22Rv1 (cell line): ENCODE results near the gene GABARAPL1.
A peak's percentile ranks its signal among the peaks of the same experiment; 100 is the strongest.

Experiments used
- H3K27ac ChIP-seq: fragments of 450-650 bp; 2 replicates; pipeline ENCODE4 v1.5.1; 2017
- ZFX ChIP-seq: fragments of 450-650 bp; IDR thresholded peaks from 2 replicates; pipeline ENCODE4 v1.6.1; 2017; ENCODE audit warnings: antibody characterized with exemption, borderline replicate concordance
- TF ChIP-seq, protein P1 (sequence below): fragments of 450-650 bp; IDR thresholded peaks from 2 replicates; pipeline ENCODE4 v1.5.1; 2017; ENCODE audit warnings: mild to moderate bottlenecking

GABARAPL1 gene

DNA sequence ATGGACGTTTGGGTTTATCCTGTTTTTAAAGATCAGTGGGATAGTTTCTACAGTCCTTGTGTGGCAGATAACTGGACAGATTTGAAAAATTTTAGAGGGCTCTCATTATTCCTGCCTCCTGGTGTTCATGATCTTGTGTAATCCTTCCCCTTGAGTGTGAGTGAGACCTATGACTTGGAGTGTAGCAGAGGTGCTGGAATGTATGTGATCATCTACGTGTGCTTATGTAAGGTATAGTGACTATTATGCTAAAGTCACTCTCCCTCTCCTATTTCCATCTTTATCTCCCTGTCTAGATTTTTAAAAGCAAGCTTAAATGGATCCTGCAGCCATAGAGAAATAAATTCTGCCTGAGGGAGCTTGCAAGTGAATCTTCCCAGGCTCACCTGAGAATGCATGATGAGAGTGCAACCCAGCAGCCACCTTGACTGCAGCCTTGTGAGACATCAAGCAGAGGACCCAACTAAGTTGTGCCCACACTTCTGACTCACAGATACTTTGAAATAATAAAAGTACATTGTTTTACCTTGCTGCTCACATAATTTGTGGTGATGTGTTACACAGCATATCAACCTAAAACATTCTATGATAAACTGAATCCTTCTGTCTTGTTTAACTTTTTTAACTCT is 37.6 kb upstream of the GABARAPL1 start:
- H3K27ac ChIP-seq, result no peak overlapping the region
- TF ChIP-seq, protein P1, sequence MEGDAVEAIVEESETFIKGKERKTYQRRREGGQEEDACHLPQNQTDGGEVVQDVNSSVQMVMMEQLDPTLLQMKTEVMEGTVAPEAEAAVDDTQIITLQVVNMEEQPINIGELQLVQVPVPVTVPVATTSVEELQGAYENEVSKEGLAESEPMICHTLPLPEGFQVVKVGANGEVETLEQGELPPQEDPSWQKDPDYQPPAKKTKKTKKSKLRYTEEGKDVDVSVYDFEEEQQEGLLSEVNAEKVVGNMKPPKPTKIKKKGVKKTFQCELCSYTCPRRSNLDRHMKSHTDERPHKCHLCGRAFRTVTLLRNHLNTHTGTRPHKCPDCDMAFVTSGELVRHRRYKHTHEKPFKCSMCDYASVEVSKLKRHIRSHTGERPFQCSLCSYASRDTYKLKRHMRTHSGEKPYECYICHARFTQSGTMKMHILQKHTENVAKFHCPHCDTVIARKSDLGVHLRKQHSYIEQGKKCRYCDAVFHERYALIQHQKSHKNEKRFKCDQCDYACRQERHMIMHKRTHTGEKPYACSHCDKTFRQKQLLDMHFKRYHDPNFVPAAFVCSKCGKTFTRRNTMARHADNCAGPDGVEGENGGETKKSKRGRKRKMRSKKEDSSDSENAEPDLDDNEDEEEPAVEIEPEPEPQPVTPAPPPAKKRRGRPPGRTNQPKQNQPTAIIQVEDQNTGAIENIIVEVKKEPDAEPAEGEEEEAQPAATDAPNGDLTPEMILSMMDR, result no peak

DNA sequence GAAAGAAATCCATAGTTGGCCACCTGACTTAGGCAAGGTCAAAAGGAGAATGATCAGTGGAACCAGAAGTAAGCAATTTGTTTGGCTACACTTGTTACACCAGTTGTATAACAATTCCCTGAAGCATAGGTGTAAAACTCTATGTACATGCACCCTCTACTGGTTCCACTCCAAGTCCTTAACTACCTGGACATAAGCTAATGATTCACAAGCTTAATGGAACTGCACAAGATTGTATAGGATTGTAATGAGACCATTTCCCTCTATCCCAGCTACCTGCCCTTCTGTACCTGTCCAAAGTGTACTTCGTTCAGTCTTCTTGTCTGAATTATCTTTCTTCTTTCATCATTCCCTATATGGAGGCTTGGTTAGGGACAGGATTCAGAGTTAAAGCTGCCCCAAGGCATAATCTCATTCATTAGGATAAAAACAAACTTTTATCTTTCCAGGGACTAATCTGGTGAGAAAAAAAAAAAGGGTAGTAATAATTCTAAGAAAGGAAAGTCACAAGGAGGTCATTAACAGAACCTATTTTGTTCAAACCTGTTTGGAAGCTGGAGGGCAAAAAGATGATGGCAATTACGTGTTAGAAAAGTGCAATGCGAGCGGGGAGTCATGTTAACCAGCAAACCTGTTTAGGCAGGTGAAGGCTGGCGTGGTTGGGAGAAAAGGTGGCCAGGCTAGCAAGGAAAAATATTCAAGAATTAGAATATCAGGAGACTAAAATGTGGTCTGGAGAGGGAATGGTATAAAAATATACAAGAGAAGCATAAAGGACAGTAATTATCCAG is 36.6 kb upstream of the GABARAPL1 start:
- no peak overlapping the region for H3K27ac ChIP-seq
- no peak for TF ChIP-seq ZFX
- TF ChIP-seq, protein P1, result peak; percentile 22; the same call in 1 of the 2 replicates

DNA sequence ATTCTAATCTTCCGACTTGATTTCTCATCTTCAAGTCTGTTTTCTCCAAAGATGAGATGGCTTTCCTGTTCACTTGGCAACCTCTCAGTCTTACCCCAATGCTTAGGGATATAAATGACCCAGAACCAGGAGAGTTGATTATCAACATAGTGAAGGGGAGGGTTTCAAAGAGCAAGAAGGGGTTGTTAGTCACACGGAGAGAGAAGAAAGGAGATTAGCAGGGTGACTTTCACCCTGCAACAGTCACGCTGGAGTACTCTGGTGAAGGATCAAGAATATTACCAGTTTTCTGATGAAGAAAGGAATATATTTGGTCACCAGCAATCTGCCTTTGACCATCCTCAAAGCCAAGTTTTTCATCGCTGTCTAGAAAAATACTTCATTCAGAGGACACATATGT is 33.9 kb upstream of the GABARAPL1 start, which contains the start of gene TMEM52B:
Gene TMEM52B, plus strand, starts transcription at position 212 of the 400 bp plus-strand sequence. CDS start 543 bp downstream, outside the sequence.
- no peak for TF ChIP-seq ZFX
- TF ChIP-seq, protein P1, result no peak
- no peak within 1 kb of the TSS for H3K27ac ChIP-seq

DNA sequence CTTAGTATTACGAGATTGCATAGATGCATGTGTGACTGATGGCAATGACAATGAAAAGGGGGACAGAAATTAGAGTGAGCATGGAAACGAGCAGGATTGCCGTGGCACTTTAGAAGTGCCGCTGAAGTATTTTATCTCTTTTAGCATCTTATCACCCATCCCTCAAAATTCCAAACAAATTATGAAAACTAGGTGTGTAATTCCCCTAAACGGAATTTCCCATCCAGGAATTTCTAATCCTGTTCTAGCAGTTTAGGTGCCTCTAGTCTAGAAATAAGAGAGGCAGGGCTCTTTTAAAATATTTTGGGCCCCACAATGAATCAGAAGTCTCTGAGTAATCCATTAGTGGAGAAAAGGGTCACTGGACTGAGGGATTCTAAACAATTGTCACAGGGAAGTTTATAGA is 32.9 kb upstream of the GABARAPL1 start:
- H3K27ac ChIP-seq, result no peak overlapping the region
- no peak for TF ChIP-seq ZFX
- TF ChIP-seq, protein P1, result no peak

DNA sequence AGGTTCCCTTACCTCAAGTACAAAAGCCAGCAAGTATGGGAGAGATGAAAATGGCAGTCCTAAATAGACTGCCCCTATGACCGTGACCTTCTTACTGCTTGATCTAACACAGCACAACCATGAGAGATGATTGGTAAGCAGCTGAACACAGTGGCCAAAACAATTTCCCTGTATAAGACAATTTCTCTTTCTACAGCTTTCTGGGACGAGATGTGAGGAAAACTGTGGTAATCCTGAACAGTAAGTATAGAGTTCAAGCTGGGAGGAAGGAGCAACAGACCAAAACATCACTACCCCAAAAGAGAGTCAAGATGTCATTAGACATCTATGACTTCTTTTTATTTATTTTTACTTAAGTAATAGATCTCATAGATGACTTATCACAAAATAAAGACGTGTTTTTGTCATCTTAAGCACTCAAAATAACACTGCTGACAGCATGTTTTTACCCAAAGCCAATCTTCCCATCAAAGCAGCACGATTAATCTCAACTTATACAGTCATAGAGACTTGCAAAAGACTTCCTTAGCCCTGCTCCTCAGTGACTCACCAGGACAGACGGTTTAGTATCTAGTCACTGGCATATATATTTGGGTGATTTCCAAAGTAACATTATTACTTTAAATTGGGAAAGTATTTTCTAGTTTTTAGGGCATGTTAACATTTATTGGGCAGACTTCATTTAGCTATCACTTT is 30.2 kb upstream of the GABARAPL1 start:
- TF ChIP-seq, protein P1, result no peak
- TF ChIP-seq ZFX, result no peak
- H3K27ac ChIP-seq, result no peak overlapping the region

DNA sequence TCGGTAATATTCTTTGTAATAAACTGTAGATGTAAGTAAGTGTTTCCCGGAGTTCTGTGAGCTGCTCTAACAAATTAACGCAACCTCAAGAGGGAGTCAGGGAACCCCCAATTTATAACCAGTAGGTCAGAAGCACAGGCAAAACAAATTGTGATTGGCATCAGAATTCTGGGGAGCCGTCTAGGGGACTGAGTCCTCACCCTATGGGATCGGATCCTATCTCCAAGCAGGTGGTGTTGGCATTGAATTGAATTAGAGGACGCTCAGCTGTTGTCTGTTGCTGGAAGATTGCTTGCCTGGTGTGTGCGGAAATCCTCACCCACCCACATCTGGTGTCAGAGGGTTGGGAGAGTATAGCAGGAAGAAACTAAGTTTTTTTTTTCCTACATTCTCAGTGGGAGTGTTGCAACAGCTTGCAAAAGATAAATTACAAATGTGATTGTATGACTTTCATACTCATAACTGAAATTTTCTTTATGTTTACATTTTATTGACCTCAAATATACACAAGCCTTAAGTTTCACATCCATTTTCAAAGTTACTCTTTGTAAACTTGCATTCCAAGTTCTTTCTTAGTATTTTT is 28.3 kb upstream of the GABARAPL1 start:
- no peak for TF ChIP-seq ZFX
- TF ChIP-seq, protein P1, result no peak
- no peak overlapping the region for H3K27ac ChIP-seq
